Measurements from ENCODE around the gene TRIM61.
"Not testable (repeated sequence)": the region's sequence is repeated elsewhere in the genome, so short reads cannot be mapped to it uniquely, and the experiment has no call there.

DNA sequence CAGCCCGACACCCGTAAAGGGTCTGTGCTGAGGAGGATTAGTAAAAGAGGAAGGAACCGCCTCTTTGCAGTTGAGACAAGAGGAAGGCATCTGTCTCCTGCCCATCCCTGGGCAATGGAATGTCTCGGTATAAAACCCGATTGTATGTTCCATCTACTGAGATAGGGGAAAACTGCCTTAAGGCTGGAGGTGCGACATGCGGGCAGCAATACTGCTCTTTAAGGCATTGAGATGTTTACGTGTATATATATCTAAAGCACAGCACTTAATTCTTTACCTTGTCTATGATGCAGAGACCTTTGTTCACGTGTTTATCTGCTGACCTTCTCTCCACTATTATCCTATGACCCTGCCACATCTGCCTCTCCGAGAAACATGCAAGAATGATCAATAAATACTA lies 13.3 kb upstream of the TRIM61 start:
- TF ChIP-seq KAT7 (CRISPR knock-in tag; IDR thresholded peaks at IDR 0.05; ENCODE audit: borderline replicate concordance); FOXJ3 (CRISPR knock-in tag; IDR thresholded peaks at IDR 0.05; ENCODE audit: borderline replicate concordance); SP1 (CRISPR knock-in tag; conservative IDR thresholded peaks at IDR 0.05); ESRRA (CRISPR knock-in tag; IDR thresholded peaks at IDR 0.05; ENCODE audit: borderline replicate concordance); TCF7 (CRISPR knock-in tag; IDR thresholded peaks at IDR 0.05; ENCODE audit: low read depth); E2F4 (CRISPR knock-in tag; IDR thresholded peaks at IDR 0.05; ENCODE audit: borderline replicate concordance, low read depth); PRDM15 (CRISPR knock-in tag; IDR thresholded peaks at IDR 0.05); ARID4B (CRISPR knock-in tag; IDR thresholded peaks at IDR 0.05; ENCODE audit: borderline replicate concordance); SMAD3 (CRISPR knock-in tag; IDR thresholded peaks at IDR 0.05; ENCODE audit: borderline replicate concordance): not testable (repeated sequence)
- TF ChIP-seq, protein P1, sequence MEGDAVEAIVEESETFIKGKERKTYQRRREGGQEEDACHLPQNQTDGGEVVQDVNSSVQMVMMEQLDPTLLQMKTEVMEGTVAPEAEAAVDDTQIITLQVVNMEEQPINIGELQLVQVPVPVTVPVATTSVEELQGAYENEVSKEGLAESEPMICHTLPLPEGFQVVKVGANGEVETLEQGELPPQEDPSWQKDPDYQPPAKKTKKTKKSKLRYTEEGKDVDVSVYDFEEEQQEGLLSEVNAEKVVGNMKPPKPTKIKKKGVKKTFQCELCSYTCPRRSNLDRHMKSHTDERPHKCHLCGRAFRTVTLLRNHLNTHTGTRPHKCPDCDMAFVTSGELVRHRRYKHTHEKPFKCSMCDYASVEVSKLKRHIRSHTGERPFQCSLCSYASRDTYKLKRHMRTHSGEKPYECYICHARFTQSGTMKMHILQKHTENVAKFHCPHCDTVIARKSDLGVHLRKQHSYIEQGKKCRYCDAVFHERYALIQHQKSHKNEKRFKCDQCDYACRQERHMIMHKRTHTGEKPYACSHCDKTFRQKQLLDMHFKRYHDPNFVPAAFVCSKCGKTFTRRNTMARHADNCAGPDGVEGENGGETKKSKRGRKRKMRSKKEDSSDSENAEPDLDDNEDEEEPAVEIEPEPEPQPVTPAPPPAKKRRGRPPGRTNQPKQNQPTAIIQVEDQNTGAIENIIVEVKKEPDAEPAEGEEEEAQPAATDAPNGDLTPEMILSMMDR (IDR thresholded peaks at IDR 0.05): not testable (repeated sequence)
- TF ChIP-seq, protein P2, sequence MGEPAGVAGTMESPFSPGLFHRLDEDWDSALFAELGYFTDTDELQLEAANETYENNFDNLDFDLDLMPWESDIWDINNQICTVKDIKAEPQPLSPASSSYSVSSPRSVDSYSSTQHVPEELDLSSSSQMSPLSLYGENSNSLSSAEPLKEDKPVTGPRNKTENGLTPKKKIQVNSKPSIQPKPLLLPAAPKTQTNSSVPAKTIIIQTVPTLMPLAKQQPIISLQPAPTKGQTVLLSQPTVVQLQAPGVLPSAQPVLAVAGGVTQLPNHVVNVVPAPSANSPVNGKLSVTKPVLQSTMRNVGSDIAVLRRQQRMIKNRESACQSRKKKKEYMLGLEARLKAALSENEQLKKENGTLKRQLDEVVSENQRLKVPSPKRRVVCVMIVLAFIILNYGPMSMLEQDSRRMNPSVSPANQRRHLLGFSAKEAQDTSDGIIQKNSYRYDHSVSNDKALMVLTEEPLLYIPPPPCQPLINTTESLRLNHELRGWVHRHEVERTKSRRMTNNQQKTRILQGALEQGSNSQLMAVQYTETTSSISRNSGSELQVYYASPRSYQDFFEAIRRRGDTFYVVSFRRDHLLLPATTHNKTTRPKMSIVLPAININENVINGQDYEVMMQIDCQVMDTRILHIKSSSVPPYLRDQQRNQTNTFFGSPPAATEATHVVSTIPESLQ (CRISPR knock-in tag; IDR thresholded peaks at IDR 0.05): not testable (repeated sequence)
- TF ChIP-seq, protein P3, sequence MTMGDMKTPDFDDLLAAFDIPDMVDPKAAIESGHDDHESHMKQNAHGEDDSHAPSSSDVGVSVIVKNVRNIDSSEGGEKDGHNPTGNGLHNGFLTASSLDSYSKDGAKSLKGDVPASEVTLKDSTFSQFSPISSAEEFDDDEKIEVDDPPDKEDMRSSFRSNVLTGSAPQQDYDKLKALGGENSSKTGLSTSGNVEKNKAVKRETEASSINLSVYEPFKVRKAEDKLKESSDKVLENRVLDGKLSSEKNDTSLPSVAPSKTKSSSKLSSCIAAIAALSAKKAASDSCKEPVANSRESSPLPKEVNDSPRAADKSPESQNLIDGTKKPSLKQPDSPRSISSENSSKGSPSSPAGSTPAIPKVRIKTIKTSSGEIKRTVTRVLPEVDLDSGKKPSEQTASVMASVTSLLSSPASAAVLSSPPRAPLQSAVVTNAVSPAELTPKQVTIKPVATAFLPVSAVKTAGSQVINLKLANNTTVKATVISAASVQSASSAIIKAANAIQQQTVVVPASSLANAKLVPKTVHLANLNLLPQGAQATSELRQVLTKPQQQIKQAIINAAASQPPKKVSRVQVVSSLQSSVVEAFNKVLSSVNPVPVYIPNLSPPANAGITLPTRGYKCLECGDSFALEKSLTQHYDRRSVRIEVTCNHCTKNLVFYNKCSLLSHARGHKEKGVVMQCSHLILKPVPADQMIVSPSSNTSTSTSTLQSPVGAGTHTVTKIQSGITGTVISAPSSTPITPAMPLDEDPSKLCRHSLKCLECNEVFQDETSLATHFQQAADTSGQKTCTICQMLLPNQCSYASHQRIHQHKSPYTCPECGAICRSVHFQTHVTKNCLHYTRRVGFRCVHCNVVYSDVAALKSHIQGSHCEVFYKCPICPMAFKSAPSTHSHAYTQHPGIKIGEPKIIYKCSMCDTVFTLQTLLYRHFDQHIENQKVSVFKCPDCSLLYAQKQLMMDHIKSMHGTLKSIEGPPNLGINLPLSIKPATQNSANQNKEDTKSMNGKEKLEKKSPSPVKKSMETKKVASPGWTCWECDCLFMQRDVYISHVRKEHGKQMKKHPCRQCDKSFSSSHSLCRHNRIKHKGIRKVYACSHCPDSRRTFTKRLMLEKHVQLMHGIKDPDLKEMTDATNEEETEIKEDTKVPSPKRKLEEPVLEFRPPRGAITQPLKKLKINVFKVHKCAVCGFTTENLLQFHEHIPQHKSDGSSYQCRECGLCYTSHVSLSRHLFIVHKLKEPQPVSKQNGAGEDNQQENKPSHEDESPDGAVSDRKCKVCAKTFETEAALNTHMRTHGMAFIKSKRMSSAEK (CRISPR knock-in tag; IDR thresholded peaks at IDR 0.05; ENCODE audit: borderline replicate concordance): not testable (repeated sequence)
- TF ChIP-seq, protein P4, sequence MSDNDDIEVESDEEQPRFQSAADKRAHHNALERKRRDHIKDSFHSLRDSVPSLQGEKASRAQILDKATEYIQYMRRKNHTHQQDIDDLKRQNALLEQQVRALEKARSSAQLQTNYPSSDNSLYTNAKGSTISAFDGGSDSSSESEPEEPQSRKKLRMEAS (CRISPR knock-in tag; IDR thresholded peaks at IDR 0.05): not testable (repeated sequence)
